ENCODE data around the gene SLC4A2. TPM values are rescaled to one million over a fixed set of nuclear protein-coding genes. Genes with fewer than 3 reads are reported as not detected.
A peak's percentile ranks its signal among the peaks of the same experiment; 100 is the strongest.

The SLC4A2 gene
- total and polyA plus RNA-seq, 7 donors: 12.3 to 124 (median 84.6) TPM

GRCh38 chr7:151081170-151082101 lies 22.0 kb downstream of the SLC4A2 start:
- no peaks in the 10 kb centered on the region for H3K27me3 ChIP-seq
- H3K4me1 ChIP-seq: peaks cover 0 to 69% (median 65%) of the 10 kb centered on the region in 4 donors
- no peak for TF ChIP-seq POLR2A (IDR thresholded peaks at IDR 0.05)
- no peak for TF ChIP-seq EP300 (IDR thresholded peaks at IDR 0.05)
- no peak for TF ChIP-seq CTCF (IDR thresholded peaks at IDR 0.05)
- TF ChIP-seq POLR2AphosphoS5 (IDR thresholded peaks at IDR 0.05): no peak
- peaks cover 0 to 11% (median 0%) of the 10 kb centered on the region in 4 donors for H3K36me3 ChIP-seq
- no peak for DNase-seq
- intact Hi-C loops (cut with DNase I): loop anchor here (1.0 kb wide), 1 partner anchor 22 kb away; the partner anchor contains the start of gene SLC4A2
- WGBS, 2 donors: 12 to 45% methylated on average over 64 of the region's 64 CpGs
- H3K27ac ChIP-seq: peak overlapping the region; percentile 92 to 98 (median 96)
- H3K9me3 ChIP-seq: no peaks in the 10 kb centered on the region
- peak overlapping the region; percentile 82 to 99 (median 88) for H3K4me3 ChIP-seq

DNA sequence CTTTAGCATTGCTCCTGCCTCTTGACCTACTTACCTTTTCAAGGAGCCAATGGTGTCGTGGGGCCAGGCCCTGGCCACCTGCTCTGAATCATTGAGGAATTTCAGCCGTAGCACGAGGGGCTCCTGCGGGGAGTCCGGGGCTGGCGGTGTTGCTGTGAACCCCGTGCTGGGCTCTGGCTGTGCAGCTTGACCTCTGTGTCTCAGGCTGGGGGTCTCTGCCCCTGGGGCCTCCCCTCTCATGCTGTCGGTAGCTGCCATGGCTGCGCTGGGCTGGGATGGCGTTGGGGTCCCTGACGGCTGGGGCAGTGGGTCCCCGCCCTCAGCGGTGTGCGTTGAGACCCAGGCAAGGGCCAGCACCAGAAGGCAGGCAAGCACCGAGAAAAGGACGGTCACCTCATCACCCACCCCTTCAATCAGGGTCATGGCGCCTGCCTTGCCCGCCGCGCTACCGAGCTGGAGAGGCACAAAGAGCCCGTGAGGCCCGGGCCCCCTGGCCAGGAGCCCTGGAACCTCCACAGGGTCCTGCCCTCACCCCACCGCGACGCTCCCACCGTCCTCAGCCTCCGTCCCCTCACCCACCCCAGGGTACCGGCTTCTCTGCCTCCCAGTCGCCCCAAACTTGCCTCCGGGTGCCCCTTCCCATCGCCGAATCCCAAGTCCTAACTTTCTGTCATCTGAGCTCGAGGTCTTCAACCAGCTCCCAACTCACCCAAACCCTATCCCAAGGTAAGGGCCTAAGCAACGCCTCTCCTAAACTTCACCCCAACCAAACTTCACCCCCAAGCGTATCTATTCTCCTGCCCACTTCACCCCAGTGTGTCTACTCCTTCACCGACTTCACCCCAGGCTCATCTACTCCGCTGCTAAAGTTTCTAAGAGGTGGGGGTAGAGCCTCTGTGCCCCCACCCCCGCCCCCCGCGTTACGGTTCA lies 23.0 kb downstream of the SLC4A2 start:
- Histone ChIP-seq H3K9me3 (no peaks in the 10 kb centered on the region), H3K27ac (peak overlapping the region; percentile 92 to 98 (median 96)), H3K36me3 (peaks cover 0 to 4% (median 0%) of the 10 kb centered on the region in 4 donors), H3K4me1 (peaks cover 0 to 67% (median 62%) of the 10 kb centered on the region in 4 donors), H3K4me3 (peak overlapping the region; percentile 51 to 94 (median 88)), H3K27me3 (no peaks in the 10 kb centered on the region)
- no peak for DNase-seq
- intact Hi-C loops (cut with DNase I): no loop called here
- 42 to 60% methylated on average over 42 of the region's 42 CpGs for WGBS, 2 donors
- TF ChIP-seq POLR2A (IDR thresholded peaks at IDR 0.05): no peak
- TF ChIP-seq POLR2AphosphoS5 (IDR thresholded peaks at IDR 0.05): no peak
- no peak for TF ChIP-seq CTCF (IDR thresholded peaks at IDR 0.05)
- TF ChIP-seq EP300 (IDR thresholded peaks at IDR 0.05): no peak

GRCh38 chr7:151083071-151083823 lies 23.9 kb downstream of the SLC4A2 start, which contains the start of gene TMUB1:
Gene TMUB1 (minus strand): TSS chr7:151083493. CDS start chr7:151082563, 930 bp downstream.
- H3K27ac ChIP-seq: peak within 1 kb of the TSS; percentile 92 to 98 (median 96)
- DNase-seq: peak; percentile 91
- no peaks in the 10 kb centered on the region for H3K9me3 ChIP-seq
- intact Hi-C loops (cut with DNase I): no loop called here
- no peaks in the 10 kb centered on the region for H3K36me3 ChIP-seq
- H3K27me3 ChIP-seq: no peaks in the 10 kb centered on the region
- WGBS, 2 donors: 1% methylated on average over 69 of the region's 69 CpGs
- H3K4me1 ChIP-seq: peaks cover 0 to 67% (median 61%) of the 10 kb centered on the region in 4 donors
- H3K4me3 ChIP-seq: peak within 1 kb of the TSS; percentile 51 to 94 (median 88)
- peak; percentile 54 to 82 (median 66) for TF ChIP-seq POLR2AphosphoS5 (IDR thresholded peaks at IDR 0.05)
- no peak for TF ChIP-seq CTCF (IDR thresholded peaks at IDR 0.05)
- TF ChIP-seq EP300 (IDR thresholded peaks at IDR 0.05): peak in 1 of 4 donors; percentile 29
- no peak for TF ChIP-seq POLR2A (IDR thresholded peaks at IDR 0.05)

DNA sequence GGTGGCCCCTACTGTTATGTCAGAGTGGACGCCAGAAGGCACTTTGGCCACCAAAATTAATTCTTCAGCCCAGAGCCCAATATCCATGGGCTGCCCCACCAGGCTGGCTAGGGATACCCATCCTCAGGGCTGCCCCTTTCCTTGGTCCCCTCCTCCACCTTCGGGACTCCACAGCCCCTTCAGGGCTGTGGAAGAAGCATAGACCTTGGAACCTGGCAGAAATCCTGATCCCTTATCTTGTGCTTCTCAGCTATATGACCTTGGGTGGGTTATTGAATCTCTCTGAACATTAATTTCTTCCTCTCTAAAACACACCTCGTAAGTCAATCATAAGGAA lies 24.4 kb downstream of the SLC4A2 start:
- intact Hi-C loops (cut with DNase I): no loop called here
- H3K4me1 ChIP-seq: peaks cover 0 to 67% (median 61%) of the 10 kb centered on the region in 4 donors

More for the DNA sequence above, 24.4 kb downstream of the SLC4A2 start:
- Histone ChIP-seq H3K27me3 (no peaks in the 10 kb centered on the region), H3K4me3 (peak overlapping the region; percentile 51 to 94 (median 88)), H3K36me3 (no peaks in the 10 kb centered on the region), H3K9me3 (no peaks in the 10 kb centered on the region), H3K27ac (peak overlapping the region; percentile 92 to 98 (median 96))
- TF ChIP-seq EP300 (IDR thresholded peaks at IDR 0.05) (no peak), POLR2AphosphoS5 (IDR thresholded peaks at IDR 0.05) (no peak), CTCF (IDR thresholded peaks at IDR 0.05) (no peak), POLR2A (IDR thresholded peaks at IDR 0.05) (no peak)
- 8 to 28% methylated on average over 3 of the region's 3 CpGs for WGBS, 2 donors
- no peak for DNase-seq
